Measurements from ENCODE around the gene BEST1.
A peak's percentile ranks its signal among the peaks of the same experiment; 100 is the strongest.
"Not testable (repeated sequence)": the region's sequence is repeated elsewhere in the genome, so short reads cannot be mapped to it uniquely, and the experiment has no call there.

BEST1 gene

DNA sequence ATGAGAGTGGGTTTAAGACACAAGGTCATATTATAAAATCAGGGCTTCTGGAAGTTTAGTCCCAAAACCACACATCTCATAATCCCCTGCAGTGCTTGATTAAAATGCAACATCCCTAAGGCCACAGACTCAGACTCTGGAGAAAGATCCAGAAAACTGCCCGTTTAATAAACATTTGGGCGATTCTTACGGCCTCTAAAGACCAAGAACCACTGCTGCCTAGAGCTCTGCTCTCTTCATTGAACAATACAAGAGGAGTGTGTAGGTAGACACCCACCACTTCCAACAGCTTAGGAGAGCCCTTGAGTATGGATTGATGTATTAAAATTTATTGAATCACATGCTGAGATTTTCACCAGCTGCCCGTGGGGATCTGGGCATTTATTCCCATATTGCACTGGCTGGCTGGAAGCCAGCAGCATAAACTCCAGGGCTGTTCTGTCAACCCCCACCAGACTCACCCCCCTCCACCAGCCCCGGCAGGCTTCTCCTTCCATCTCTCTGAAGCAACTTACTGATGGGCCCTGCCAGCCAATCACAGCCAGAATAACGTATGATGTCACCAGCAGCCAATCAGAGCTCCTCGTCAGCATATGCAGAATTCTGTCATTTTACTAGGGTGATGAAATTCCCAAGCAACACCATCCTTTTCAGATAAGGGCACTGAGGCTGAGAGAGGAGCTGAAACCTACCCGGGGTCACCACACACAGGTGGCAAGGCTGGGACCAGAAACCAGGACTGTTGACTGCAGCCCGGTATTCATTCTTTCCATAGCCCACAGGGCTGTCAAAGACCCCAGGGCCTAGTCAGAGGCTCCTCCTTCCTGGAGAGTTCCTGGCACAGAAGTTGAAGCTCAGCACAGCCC, 749 bp upstream of the BEST1 start:
- peak; percentile 97 for DNase-seq (ENCODE audit: low read depth)

DNA sequence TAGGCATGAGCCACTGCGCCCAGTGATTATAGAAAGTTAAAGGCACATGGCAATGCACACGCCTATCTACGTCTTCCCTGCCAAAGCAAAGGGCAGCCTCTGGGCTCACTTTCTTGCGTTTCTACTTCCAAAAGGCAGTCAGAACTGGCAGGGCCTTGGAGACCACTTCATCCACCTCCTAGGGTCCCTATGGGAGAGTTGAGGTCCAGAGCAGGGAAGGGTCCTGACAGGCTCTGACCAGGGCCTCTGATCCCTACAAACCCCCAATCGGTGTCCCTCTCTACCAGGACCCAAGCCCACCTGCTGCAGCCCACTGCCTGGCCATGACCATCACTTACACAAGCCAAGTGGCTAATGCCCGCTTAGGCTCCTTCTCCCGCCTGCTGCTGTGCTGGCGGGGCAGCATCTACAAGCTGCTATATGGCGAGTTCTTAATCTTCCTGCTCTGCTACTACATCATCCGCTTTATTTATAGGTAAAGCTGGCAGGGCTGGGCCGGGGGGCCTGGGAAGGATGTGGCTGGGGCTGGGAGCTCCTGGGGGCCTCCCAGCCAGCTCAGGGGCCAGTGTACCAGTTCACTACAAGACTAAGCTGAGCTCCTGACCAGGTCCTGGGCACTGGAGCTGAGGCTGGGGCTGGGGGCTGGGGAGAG, 1.5 kb downstream of the BEST1 start:
- no peak for DNase-seq (ENCODE audit: low read depth)

GRCh38 chr11:61952882-61953281, 2.7 kb downstream of the BEST1 start:
- no peak for DNase-seq (ENCODE audit: low read depth)

DNA sequence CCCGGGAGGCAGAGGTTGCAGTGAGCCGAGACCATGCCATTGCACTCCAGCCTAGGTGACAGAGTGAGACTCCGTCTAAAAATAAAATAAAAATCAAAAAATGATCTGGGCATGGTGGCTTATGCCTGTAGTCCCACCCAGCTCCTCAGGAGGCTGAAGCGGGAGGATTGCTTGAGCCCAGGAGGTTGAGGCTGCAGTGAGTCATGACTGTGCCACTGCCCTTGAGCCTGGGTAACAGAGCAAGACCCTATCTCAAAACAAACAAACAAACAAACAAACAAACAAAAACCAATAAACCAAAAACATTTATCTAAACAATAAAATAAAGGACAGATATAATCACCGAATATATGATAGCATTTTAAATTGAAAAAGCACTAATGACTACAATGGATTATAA, 3.5 kb downstream of the BEST1 start:
- not testable (repeated sequence) for DNase-seq (ENCODE audit: low read depth)

DNA sequence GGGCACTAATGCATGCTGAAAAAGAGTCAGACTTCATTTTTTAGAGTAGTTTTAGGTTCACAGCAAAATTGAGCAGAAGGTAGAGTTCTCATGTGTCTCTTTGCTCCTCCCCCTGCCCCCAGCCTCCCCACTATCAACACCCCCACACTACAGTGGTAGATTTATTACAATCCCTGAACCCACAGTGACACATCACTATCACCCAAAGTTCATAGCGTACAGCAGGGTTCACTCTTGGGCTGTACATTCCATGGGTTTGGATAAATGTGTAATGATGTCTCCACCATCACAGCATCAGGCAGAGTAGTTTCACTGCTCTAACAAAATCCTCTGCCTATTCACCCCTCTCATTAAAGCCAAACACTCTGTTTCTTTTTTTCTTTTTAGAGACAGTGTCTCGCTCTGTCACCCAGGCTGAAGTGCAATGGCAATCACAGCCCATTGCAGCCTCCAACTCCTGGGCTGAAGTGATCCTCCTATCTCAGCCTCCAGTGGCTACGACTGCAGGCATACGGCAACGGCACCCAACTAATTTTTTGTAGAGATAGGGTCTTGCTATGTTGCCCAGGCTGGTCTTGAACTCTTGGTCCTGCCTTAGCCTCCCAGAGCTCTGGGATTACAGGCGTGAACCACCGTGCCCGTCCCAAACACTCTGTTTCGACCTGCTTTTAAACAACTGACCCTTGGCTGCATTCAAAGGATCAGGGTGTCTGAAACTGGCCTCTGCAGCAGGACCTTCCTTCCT, 4.1 kb downstream of the BEST1 start:
- DNase-seq (ENCODE audit: low read depth) = peak; percentile 67

- DNase-seq (ENCODE audit: low read depth) = peak; percentile 90
Measured at GRCh38 chr11:61954851-61955421, 4.8 kb downstream of the BEST1 start.

DNA sequence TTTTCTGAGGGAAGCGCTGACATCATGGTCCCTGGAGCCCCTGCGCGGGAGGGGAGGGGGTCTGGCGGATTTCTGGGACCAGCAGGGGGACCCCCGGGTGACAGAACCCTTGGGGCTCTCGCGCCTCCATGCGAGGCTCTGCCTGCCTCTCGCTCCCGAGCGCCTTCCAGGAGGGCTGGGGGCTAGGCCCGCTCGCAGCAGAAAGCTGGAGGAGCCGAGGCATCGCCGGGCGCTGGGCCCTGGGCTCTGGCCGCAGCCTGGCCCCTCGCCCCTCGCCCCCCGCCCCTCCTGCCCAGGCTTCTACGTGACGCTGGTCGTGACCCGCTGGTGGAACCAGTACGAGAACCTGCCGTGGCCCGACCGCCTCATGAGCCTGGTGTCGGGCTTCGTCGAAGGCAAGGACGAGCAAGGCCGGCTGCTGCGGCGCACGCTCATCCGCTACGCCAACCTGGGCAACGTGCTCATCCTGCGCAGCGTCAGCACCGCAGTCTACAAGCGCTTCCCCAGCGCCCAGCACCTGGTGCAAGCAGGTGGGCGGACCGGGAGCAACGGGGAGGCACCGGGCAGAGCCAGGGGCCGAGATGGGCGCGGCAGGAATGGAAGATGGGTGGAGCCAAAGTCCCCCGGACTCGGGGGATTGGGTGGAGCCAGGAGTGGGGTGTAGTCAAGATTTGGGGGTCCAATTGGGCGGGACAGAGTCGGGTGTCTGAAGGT, 5.4 kb downstream of the BEST1 start:
- no peak for DNase-seq (ENCODE audit: low read depth)

DNA sequence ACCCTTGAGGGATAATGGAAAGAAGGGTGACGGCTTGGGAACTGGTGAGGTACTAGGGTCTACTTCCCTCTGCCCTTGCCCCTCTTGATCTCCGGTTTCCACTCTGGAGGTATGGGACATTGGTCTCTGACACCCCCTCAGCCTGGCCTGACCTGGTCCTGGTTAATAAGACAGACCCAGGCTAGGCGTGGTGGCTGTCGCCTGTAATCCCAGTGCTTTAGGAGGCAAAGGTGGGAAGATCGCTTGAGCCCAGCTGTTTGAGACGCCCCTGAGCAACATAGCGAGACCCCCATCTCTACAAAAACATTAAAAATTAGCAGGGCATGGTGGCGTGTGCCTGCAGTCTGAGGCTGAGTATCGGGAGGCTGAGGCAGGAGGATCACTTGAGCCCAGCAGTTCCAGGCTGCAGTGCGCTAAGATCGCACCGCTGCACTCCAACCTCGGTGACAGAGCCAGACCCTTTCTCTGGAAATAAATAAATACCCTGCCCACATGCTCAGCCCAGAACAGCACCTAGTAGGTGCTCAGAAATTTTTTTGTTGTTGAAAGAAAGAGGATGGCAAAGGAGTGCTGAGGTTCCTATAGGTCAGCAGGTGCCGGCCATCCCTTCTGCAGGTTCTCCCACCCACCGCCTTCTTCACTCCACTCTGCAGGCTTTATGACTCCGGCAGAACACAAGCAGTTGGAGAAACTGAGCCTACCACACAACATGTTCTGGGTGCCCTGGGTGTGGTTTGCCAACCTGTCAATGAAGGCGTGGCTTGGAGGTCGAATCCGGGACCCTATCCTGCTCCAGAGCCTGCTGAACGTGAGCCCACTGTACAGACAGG, 6.3 kb downstream of the BEST1 start:
- DNase-seq (ENCODE audit: low read depth) = no peak

DNA sequence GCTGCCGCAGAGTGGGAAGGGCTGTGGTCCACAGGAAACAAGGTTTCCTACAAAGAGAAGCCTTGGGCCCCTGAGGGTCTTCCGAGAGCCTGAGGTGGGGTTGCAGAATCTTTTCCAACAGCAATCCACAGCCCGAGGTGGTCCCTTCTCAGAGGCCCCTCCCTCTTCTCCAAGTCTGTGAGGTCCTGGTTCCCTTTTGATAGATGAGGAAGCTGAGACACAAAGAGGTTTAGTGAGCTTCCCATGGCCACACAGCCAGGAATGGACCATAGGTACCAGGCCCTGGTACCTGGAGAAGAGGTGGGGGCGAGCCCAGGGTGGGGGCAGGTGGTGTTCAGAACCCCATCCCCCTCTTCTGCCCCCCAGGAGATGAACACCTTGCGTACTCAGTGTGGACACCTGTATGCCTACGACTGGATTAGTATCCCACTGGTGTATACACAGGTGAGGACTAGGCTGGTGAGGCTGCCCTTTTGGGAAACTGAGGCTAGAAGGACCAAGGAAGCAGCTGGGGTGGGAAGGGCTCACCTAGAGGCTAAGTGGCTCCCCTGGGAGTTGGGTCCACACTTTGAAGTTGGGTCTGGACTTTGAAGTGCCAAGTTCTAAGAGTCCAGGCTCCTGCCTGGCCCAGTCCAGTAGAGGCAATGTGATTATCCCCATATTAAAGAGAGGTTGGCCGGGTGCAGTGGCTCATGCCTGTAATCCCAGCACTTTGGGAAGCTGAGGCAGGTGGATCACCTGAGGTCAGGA, 7.0 kb downstream of the BEST1 start:
- DNase-seq (ENCODE audit: low read depth) = no peak

- no peak for DNase-seq (ENCODE audit: low read depth)
Measured at GRCh38 chr11:61958590-61958989, 8.4 kb downstream of the BEST1 start.

DNA sequence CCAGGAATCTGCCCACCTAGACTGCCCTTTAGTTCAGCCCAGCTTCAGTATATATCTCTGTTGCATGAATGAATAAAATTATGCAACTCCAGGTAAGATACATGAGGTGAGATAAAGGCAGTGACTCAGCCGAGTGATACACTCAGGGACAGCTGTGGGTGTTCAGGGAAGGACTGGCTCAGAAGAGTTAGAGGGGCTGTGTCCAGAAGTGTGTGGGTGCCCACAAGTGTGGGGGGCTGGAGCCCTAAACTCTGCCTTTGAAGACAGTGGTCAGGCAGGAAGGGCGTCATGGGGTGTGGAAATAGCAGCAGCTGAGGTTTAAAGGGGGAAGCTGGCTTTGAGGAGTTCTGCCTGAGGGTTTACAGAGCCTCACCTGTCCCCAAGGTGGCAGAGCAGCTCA, 9.0 kb downstream of the BEST1 start:
- DNase-seq (ENCODE audit: low read depth) = no peak

- DNase-seq (ENCODE audit: low read depth) = no peak
Measured at GRCh38 chr11:61959678-61960077, 9.5 kb downstream of the BEST1 start.

GRCh38 chr11:61960532-61960931, 10.4 kb downstream of the BEST1 start:
- DNase-seq (ENCODE audit: low read depth) = no peak

GRCh38 chr11:61961570-61962212, 11.5 kb downstream of the BEST1 start:
- DNase-seq (ENCODE audit: low read depth) = peak; percentile 85

DNA sequence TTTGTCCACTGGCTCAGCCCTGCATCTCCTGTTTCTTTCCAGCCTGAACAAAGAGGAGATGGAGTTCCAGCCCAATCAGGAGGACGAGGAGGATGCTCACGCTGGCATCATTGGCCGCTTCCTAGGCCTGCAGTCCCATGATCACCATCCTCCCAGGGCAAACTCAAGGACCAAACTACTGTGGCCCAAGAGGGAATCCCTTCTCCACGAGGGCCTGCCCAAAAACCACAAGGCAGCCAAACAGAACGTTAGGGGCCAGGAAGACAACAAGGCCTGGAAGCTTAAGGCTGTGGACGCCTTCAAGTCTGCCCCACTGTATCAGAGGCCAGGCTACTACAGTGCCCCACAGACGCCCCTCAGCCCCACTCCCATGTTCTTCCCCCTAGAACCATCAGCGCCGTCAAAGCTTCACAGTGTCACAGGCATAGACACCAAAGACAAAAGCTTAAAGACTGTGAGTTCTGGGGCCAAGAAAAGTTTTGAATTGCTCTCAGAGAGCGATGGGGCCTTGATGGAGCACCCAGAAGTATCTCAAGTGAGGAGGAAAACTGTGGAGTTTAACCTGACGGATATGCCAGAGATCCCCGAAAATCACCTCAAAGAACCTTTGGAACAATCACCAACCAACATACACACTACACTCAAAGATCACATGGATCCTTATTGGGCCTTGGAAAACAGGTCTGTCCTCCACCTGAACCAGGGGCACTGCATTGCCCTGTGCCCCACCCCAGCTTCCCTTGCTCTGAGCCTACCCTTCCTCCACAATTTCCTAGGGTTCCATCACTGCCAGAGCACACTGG, 12.3 kb downstream of the BEST1 start:
- DNase-seq (ENCODE audit: low read depth) = peak; percentile 33

DNA sequence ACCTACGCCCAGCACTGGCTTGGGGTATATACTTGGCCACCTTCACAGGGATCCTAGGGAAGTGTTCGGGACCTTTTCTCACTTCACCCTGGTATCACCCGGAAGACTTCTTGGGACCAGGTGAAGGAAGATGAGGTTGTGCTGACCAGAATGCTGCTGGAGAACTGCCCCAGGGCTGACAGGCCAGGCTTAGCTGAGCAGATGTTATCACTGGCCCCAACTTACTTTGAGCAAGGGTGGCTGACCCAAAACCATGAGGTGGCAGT, 12.8 kb downstream of the BEST1 start:
- DNase-seq (ENCODE audit: low read depth) = no peak

- peak; percentile 70 for DNase-seq (ENCODE audit: low read depth)
Measured at GRCh38 chr11:61963282-61964057, 13.3 kb downstream of the BEST1 start.

GRCh38 chr11:61964058-61964665, 14.0 kb downstream of the BEST1 start:
- no peak for DNase-seq (ENCODE audit: low read depth)

Measured in EH (cell line).